ENCODE measurements around the gene TRIP13.
A peak's percentile ranks its signal among the peaks of the same experiment; 100 is the strongest.

Gene TRIP13

GRCh38 chr5:955886-956761 lies 63.4 kb downstream of the TRIP13 start:
- no peak for DNase-seq (ENCODE audit: low read depth)

- DNase-seq (ENCODE audit: low read depth), result no peak
These were observed 64.5 kb downstream of the TRIP13 start for GRCh38 chr5:956941-957747.

- DNase-seq (ENCODE audit: low read depth), result no peak
These were observed 65.2 kb downstream of the TRIP13 start for GRCh38 chr5:957748-958485.

GRCh38 chr5:958701-959571 lies 66.3 kb downstream of the TRIP13 start:
- DNase-seq (ENCODE audit: low read depth), result no peak

- no peak for DNase-seq (ENCODE audit: low read depth)
These were observed 67.2 kb downstream of the TRIP13 start for GRCh38 chr5:959581-960531.

- DNase-seq (ENCODE audit: low read depth), result no peak
These were observed 67.9 kb downstream of the TRIP13 start for GRCh38 chr5:960551-960950.

GRCh38 chr5:961002-961710 lies 68.5 kb downstream of the TRIP13 start:
- no peak for DNase-seq (ENCODE audit: low read depth)

GRCh38 chr5:961711-962240 lies 69.1 kb downstream of the TRIP13 start:
- DNase-seq (ENCODE audit: low read depth), result no peak

GRCh38 chr5:962386-962785 lies 69.7 kb downstream of the TRIP13 start:
- no peak for DNase-seq (ENCODE audit: low read depth)

GRCh38 chr5:962801-963200 lies 70.1 kb downstream of the TRIP13 start:
- DNase-seq (ENCODE audit: low read depth), result no peak

GRCh38 chr5:963310-963672 lies 70.6 kb downstream of the TRIP13 start:
- no peak for DNase-seq (ENCODE audit: low read depth)

- peak; percentile 10 for DNase-seq (ENCODE audit: low read depth)
These were observed 71.2 kb downstream of the TRIP13 start for GRCh38 chr5:963673-964531.

GRCh38 chr5:964821-965220 lies 72.1 kb downstream of the TRIP13 start:
- DNase-seq (ENCODE audit: low read depth), result no peak

GRCh38 chr5:965604-966344 lies 73.1 kb downstream of the TRIP13 start:
- no peak for DNase-seq (ENCODE audit: low read depth)

GRCh38 chr5:966345-966710 lies 73.6 kb downstream of the TRIP13 start:
- DNase-seq (ENCODE audit: low read depth), result no peak

GRCh38 chr5:966941-967340 lies 74.3 kb downstream of the TRIP13 start:
- DNase-seq (ENCODE audit: low read depth), result no peak

All from activated gamma-delta T cell treated with anti-CD3 and anti-CD28 coated beads, Interleukin-2, amount 50 U/mL, for 16 hours (primary cell).